HCT116 (cell line): ENCODE measurements around the gene LATS1. TPM values are rescaled to one million over a fixed set of nuclear protein-coding genes. Genes with fewer than 3 reads are reported as not detected.

ENCODE experiments used
- ATAC-seq: fragments of 200-7000 bp; cut with Tn5 transposase; 2 replicates; pipeline ENCODE4 v1.9.1; 2020; ENCODE audit warnings: mild to moderate bottlenecking, moderate library complexity
- BruUV-seq: library from RNA; stranded (reverse); fragments of 400-500 nt; replicated peaks from 2 replicates; lab custom pipeline; 2021; lab: Mats Ljungman, UMichigan
- CTCF ChIA-PET: fragments of 300-600 bp; sonication (Branson Sonifier 250); formaldehyde crosslinking; loops from one replicate; lab custom pipeline; 2021; ENCODE audit warnings: antibody characterized with exemption; lab: Charles Lee
- POLR2A ChIA-PET: fragments of 300-600, 350-600 bp; sonication (Branson Sonifier 250); formaldehyde crosslinking; loops from one replicate; lab custom pipeline; 2021; ENCODE audit warnings: antibody characterized with exemption; lab: Charles Lee
- RAD21 ChIA-PET, 2 experiments: fragments of 300-600 bp; sonication (Branson Sonifier 250); formaldehyde crosslinking; loops; one replicate each; lab custom pipeline; 2023; ENCODE audit warnings: low total read pairs in 2 of 2; ENCODE audit not compliant: uncharacterized antibody in 2 of 2, unreplicated experiment in 2 of 2, low non-redundant PET in 1 of 2; lab: Charles Lee
- DNase-seq: peaks from one replicate; pipeline ENCODE4 v3.0.0-alpha.2; 2010; ENCODE audit warnings: low read depth, low spot score
- H2AFZ ChIP-seq: fragments of 200-600 bp; shearing (Covaris generic), sonication (generic); 2 replicates; pipeline ENCODE4 v1.6.1; 2017; ENCODE audit warnings: low read depth, mixed run types, mixed read lengths, antibody characterized with exemption, low read length; ENCODE audit not compliant: poor library complexity, severe bottlenecking
- H3K27ac ChIP-seq: 2 replicates; pipeline ENCODE4 v1.5.1; 2012; ENCODE audit warnings: low read depth, low read length
- H3K27me3 ChIP-seq: fragments of 200-600 bp; sonication (generic); 2 replicates; pipeline ENCODE4 v1.6.1; 2016; ENCODE audit warnings: mixed run types, low read length, mixed read lengths; ENCODE audit not compliant: insufficient read depth
- H3K36me3 ChIP-seq, 2 experiments: fragments of 200-500 bp in 1 of 2; fragments of 200-600 bp in 1 of 2; sonication (Bioruptor generic) in 1 of 2; sonication (generic) in 1 of 2; 2 replicates each; pipeline versions ENCODE4 v1.5.1 to v1.6.1; 2014 to 2016; ENCODE audit warnings: low read length in 2 of 2, inconsistent platforms in 1 of 2, mixed read lengths in 1 of 2, mixed run types in 1 of 2; ENCODE audit not compliant: insufficient read depth in 2 of 2, control insufficient read depth in 1 of 2
- H3K4me1 ChIP-seq, 2 experiments: fragments of 200-600 bp in 1 of 2; sonication (generic) in 1 of 2; 2 replicates each; pipeline versions ENCODE4 v1.5.1 to v1.6.1; 2012 to 2017; ENCODE audit warnings: low read length in 2 of 2, inconsistent platforms in 1 of 2, mild to moderate bottlenecking in 1 of 2, mixed read lengths in 1 of 2, mixed run types in 1 of 2, moderate library complexity in 1 of 2; ENCODE audit not compliant: insufficient read depth in 2 of 2, control insufficient read depth in 1 of 2
- H3K4me2 ChIP-seq: fragments of 200-600 bp; sonication (generic); 2 replicates; pipeline ENCODE4 v1.6.1; 2017; ENCODE audit warnings: mixed run types, low read length, mixed read lengths
- H3K4me3 ChIP-seq, 2 experiments: fragments of 200-600 bp in 1 of 2; sonication (generic) in 1 of 2; replicated peaks in 1 of 2; 2 replicates each; pipeline ENCODE4 v1.5.1; 2011 to 2016; ENCODE audit warnings: low read length in 2 of 2, control low read depth in 1 of 2, low read depth in 1 of 2, mild to moderate bottlenecking in 1 of 2, mixed read lengths in 1 of 2, mixed run types in 1 of 2
- H3K79me2 ChIP-seq: fragments of 200-600 bp; sonication (generic); 2 replicates; pipeline ENCODE4 v1.6.1; 2017; ENCODE audit warnings: mild to moderate bottlenecking, mixed run types, low read length, moderate library complexity, mixed read lengths; ENCODE audit not compliant: insufficient read depth
- H3K9ac ChIP-seq: fragments of 200-600 bp; sonication (generic); 2 replicates; pipeline ENCODE4 v1.6.1; 2016; ENCODE audit warnings: low read length, mixed read lengths
- H3K9me2 ChIP-seq: fragments of 200-600 bp; sonication (generic), shearing (Covaris generic); 2 replicates; pipeline ENCODE4 v1.6.1; 2017; ENCODE audit warnings: mixed run types, mild to moderate bottlenecking, moderate library complexity; ENCODE audit not compliant: insufficient read depth
- H3K9me3 ChIP-seq, 2 experiments: fragments of 200-500 bp in 1 of 2; fragments of 200-600 bp in 1 of 2; sonication (Bioruptor generic) in 1 of 2; sonication (generic) in 1 of 2; 2 replicates each; pipeline ENCODE4 v1.6.1; 2014 to 2017; ENCODE audit warnings: low read length in 2 of 2, mixed read lengths in 2 of 2, inconsistent platforms in 1 of 2, low read depth in 1 of 2, mild to moderate bottlenecking in 1 of 2, mixed run types in 1 of 2, moderate library complexity in 1 of 2; ENCODE audit not compliant: control insufficient read depth in 1 of 2, insufficient read depth in 1 of 2
- H4K20me1 ChIP-seq: fragments of 200-600 bp; sonication (generic), shearing (Covaris generic); 2 replicates; pipeline ENCODE4 v1.6.1; 2017; ENCODE audit warnings: mixed run types, mild to moderate bottlenecking, moderate library complexity; ENCODE audit not compliant: insufficient read depth
- CBX3 ChIP-seq: IDR thresholded peaks from 2 replicates; pipeline ENCODE4 v1.6.1; 2012; ENCODE audit warnings: low read depth
- CEBPB ChIP-seq: IDR thresholded peaks from 2 replicates; pipeline ENCODE4 v1.6.1; 2012; ENCODE audit warnings: low read depth
- EZH2phosphoT487 ChIP-seq: fragments of 200-600 bp; IDR thresholded peaks from 2 replicates; pipeline ENCODE4 v1.6.1; 2018; ENCODE audit warnings: antibody characterized with exemption, borderline replicate concordance
- FOSL1 ChIP-seq: IDR thresholded peaks from 2 replicates; pipeline ENCODE4 v1.6.1; 2012; ENCODE audit warnings: low read depth
- JUND ChIP-seq: IDR thresholded peaks from 2 replicates; pipeline ENCODE4 v1.6.1; 2012
- MAX ChIP-seq: IDR thresholded peaks from 2 replicates; pipeline ENCODE4 v1.6.1; 2012
- POLR2A ChIP-seq: IDR thresholded peaks from 2 replicates; pipeline ENCODE4 v1.7.0; 2011; ENCODE audit warnings: borderline replicate concordance; ENCODE audit not compliant: insufficient read depth, insufficient read length; ENCODE audit errors: extremely low read depth
- RAD21 ChIP-seq: IDR thresholded peaks from 2 replicates; pipeline ENCODE4 v1.6.1; 2012; ENCODE audit warnings: low read depth, mild to moderate bottlenecking
- REST ChIP-seq: IDR thresholded peaks from 2 replicates; pipeline ENCODE4 v1.6.1; 2012; ENCODE audit warnings: low read depth
- SIN3A ChIP-seq: IDR thresholded peaks from 2 replicates; pipeline ENCODE4 v1.6.1; 2012; ENCODE audit warnings: low read depth
- SP1 ChIP-seq: IDR thresholded peaks from 2 replicates; pipeline ENCODE4 v1.6.1; 2012; ENCODE audit warnings: low read depth
- SRF ChIP-seq: IDR thresholded peaks from 2 replicates; pipeline ENCODE4 v1.6.1; 2012; ENCODE audit warnings: low read depth
- TCF7L2 ChIP-seq: IDR thresholded peaks from 2 replicates; pipeline ENCODE4 v1.7.0; 2011; ENCODE audit warnings: borderline replicate concordance, inconsistent platforms; ENCODE audit not compliant: insufficient read depth, insufficient read length; ENCODE audit errors: extremely low read depth
- YY1 ChIP-seq: IDR thresholded peaks from 2 replicates; pipeline ENCODE4 v1.6.1; 2011; ENCODE audit warnings: low read length, low read depth, moderate library complexity, mild to moderate bottlenecking; ENCODE audit not compliant: insufficient replicate concordance; ENCODE audit errors: extremely low read depth
- ZNF274 ChIP-seq: fragments of 200-500 bp; sonication (Bioruptor generic); IDR thresholded peaks from 2 replicates; pipeline ENCODE4 v1.6.1; 2014; ENCODE audit warnings: mild to moderate bottlenecking, low read depth, low read length, inconsistent platforms
- intact Hi-C: fragments of 100-400 bp; cut with micrococcal nuclease; formaldehyde crosslinking; loops from 2 replicates; pipeline ENCODE4 v1.10.0; 2022
- total RNA-seq: library from RNA; stranded (reverse); gene quantifications from one replicate; pipeline ENCODE4 v1.2.1, GENCODE V29; 2021; ENCODE audit not compliant: unreplicated experiment

The LATS1 gene
- total RNA-seq, 1 experiment from 2014 or later: 21.6 TPM

- TF ChIP-seq POLR2A: no peak
- TF ChIP-seq SIN3A: no peak
- TF ChIP-seq RAD21: no peak
- TF ChIP-seq EZH2phosphoT487: no peak
- no peak for TF ChIP-seq JUND
- no peak for TF ChIP-seq ZNF274
- no peak for TF ChIP-seq SRF
- TF ChIP-seq TCF7L2: no peak
- TF ChIP-seq, all 23 proteins: peak for 0
- Histone ChIP-seq H4K20me1 (peaks cover 13% of the 10 kb centered on the region), H3K27me3 (no peaks in the 10 kb centered on the region), H3K4me3 (no peak overlapping the region), H3K79me2 (peaks cover 46% of the 10 kb centered on the region), H3K4me2 (no peak overlapping the region), H3K36me3 (peaks cover 25 to 27% of the 10 kb centered on the region in 2 experiments), H3K27ac (no peak overlapping the region), H2AFZ (no peak overlapping the region), H3K9ac (no peak overlapping the region), H3K9me3 (no peaks in the 10 kb centered on the region), H3K9me2 (no peaks in the 10 kb centered on the region), H3K4me1 (no peaks in the 10 kb centered on the region)
- DNase-seq (no peak), ATAC-seq (no peak)
- intact Hi-C loops: no loop called here
- ChIA-PET CTCF (no interaction called here), RAD21 (no interaction called here), POLR2A (no interaction called here)
- no TSS peak for BruUV-seq
These were observed 36.7 kb downstream of the LATS1 start for GRCh38 chr6:149681209-149681608.

- H3K27ac ChIP-seq: no peak overlapping the region
- no peak for ATAC-seq
- H3K36me3 ChIP-seq: peaks cover 25 to 33% of the 10 kb centered on the region in 2 experiments
- H3K4me1 ChIP-seq: no peaks in the 10 kb centered on the region
- RAD21 ChIA-PET: no interaction called here
- H3K4me3 ChIP-seq: no peak overlapping the region
- no peak overlapping the region for H2AFZ ChIP-seq
- H3K9me2 ChIP-seq: no peaks in the 10 kb centered on the region
- H3K9ac ChIP-seq: no peak overlapping the region
- H3K4me2 ChIP-seq: no peak overlapping the region
- CTCF ChIA-PET: no interaction called here
- no peak for DNase-seq
- H3K79me2 ChIP-seq: peaks cover 40% of the 10 kb centered on the region
- no peak for TF ChIP-seq POLR2A
- no peak for TF ChIP-seq SRF
- no peak for TF ChIP-seq YY1
- no peak for TF ChIP-seq JUND
- TF ChIP-seq FOSL1: no peak
- TF ChIP-seq CEBPB: no peak
- TF ChIP-seq MAX: no peak
- no peak for TF ChIP-seq EZH2phosphoT487
- no peak for TF ChIP-seq CBX3
- no peak for TF ChIP-seq REST
- TF ChIP-seq RAD21: no peak
- no peak for TF ChIP-seq SP1
- TF ChIP-seq, all 23 proteins: peak for 0
- H3K9me3 ChIP-seq: no peaks in the 10 kb centered on the region
- H3K27me3 ChIP-seq: no peaks in the 10 kb centered on the region
- POLR2A ChIA-PET: no interaction called here
- H4K20me1 ChIP-seq: peaks cover 7% of the 10 kb centered on the region; the same call in 1 of the 2 replicates
- BruUV-seq: no TSS peak
- intact Hi-C loops: no loop called here
These were observed 37.4 kb downstream of the LATS1 start for GRCh38 chr6:149680503-149680902.
